Suprapubic skin (tissue), 4 donors: ENCODE measurements around the gene UBN1. TPM values are rescaled to one million over a fixed set of nuclear protein-coding genes. Genes with fewer than 3 reads are reported as not detected.

ENCODE experiments used
- DNase-seq, 2 donors: peaks; one replicate each; pipeline ENCODE4 v3.0.0-alpha.2; 2019; ENCODE audit warnings: low spot score in 2 of 2
- H3K27ac ChIP-seq: fragments of 200-600 bp; sonication (generic); one replicate; pipeline ENCODE4 v1.5.1; 2019
- H3K27me3 ChIP-seq: fragments of 200-600 bp; sonication (generic); one replicate; pipeline ENCODE4 v1.5.1; 2019
- H3K36me3 ChIP-seq: fragments of 200-600 bp; sonication (generic); one replicate; pipeline ENCODE4 v1.5.1; 2019
- H3K4me1 ChIP-seq: fragments of 200-600 bp; sonication (generic); one replicate; pipeline ENCODE4 v1.5.1; 2019
- H3K4me3 ChIP-seq: fragments of 200-600 bp; sonication (generic); one replicate; pipeline ENCODE4 v1.5.1; 2019; ENCODE audit warnings: mild to moderate bottlenecking
- H3K9me3 ChIP-seq: fragments of 200-600 bp; sonication (generic); one replicate; pipeline ENCODE4 v1.5.1; 2019
- CTCF ChIP-seq, 2 donors: fragments of 200-600 bp in 1 of 2; fragments of 450-650 bp in 1 of 2; sonication (generic) in 1 of 2; IDR thresholded peaks; one replicate each; pipeline ENCODE4 v1.5.1; 2016 to 2019; ENCODE audit warnings: antibody characterized with exemption in 2 of 2, mild to moderate bottlenecking in 1 of 2, moderate library complexity in 1 of 2
- EP300 ChIP-seq: sonication (generic); formaldehyde crosslinking; IDR thresholded peaks from one replicate; pipeline ENCODE4 v1.6.1; 2017; ENCODE audit warnings: antibody characterized with exemption
- POLR2A ChIP-seq, 2 donors: fragments of 450-650 bp; IDR thresholded peaks; one replicate each; pipeline ENCODE4 v1.6.1; 2017; ENCODE audit warnings: antibody characterized with exemption in 2 of 2, mild to moderate bottlenecking in 2 of 2, moderate library complexity in 2 of 2
- POLR2AphosphoS5 ChIP-seq, 3 donors: sonication (generic); formaldehyde crosslinking; IDR thresholded peaks; one replicate each; pipeline ENCODE4 v1.6.1; 2017; ENCODE audit warnings: antibody characterized with exemption in 3 of 3
- WGBS: methylation state at CpG from one replicate; pipeline ENCODE4 v1.1.5; 2018; 5-methylcytosine and 5-hydroxymethylcytosine counted together
- total RNA-seq, 4 donors: library from RNA; depleted of rRNA; stranded (reverse); fragments of >200 nt; gene quantifications; one replicate each; pipeline ENCODE4 v1.1.0, GENCODE V29; 2016

The UBN1 gene
- total RNA-seq, 4 donors from 2014 or later = 25.7 to 43.9 (median 38.6) TPM

GRCh38 chr16:4884972-4885874 lies 37.9 kb downstream of the UBN1 start:
- no peak for DNase-seq
- peaks cover 94% of the 10 kb centered on the region for H3K36me3 ChIP-seq
- TF ChIP-seq POLR2AphosphoS5 (IDR thresholded peaks at IDR 0.05) = no peak

GRCh38 chr16:4886151-4886550 lies 38.9 kb downstream of the UBN1 start:
- peaks cover 94% of the 10 kb centered on the region for H3K36me3 ChIP-seq
- 97% methylated on average over 5 of the region's 5 CpGs for WGBS
- H3K4me1 ChIP-seq = peaks cover 4% of the 10 kb centered on the region
- no peak overlapping the region for H3K27ac ChIP-seq
- H3K27me3 ChIP-seq = no peaks in the 10 kb centered on the region
- H3K4me3 ChIP-seq = no peak overlapping the region
- no peak for TF ChIP-seq EP300
- no peak for TF ChIP-seq CTCF (IDR thresholded peaks at IDR 0.05)
- TF ChIP-seq POLR2AphosphoS5 (IDR thresholded peaks at IDR 0.05) = no peak
- no peak for TF ChIP-seq POLR2A (IDR thresholded peaks at IDR 0.05)
- no peak for DNase-seq
- no peaks in the 10 kb centered on the region for H3K9me3 ChIP-seq

More at GRCh38 chr16:4884972-4885874, 37.9 kb downstream of the UBN1 start:
- Histone ChIP-seq H3K27ac (no peak overlapping the region), H3K4me1 (peaks cover 4% of the 10 kb centered on the region), H3K9me3 (no peaks in the 10 kb centered on the region), H3K27me3 (no peaks in the 10 kb centered on the region), H3K4me3 (no peak overlapping the region)
- 95% methylated on average over 45 of the region's 45 CpGs for WGBS

GRCh38 chr16:4888428-4889135 lies 41.3 kb downstream of the UBN1 start:
- no peaks in the 10 kb centered on the region for H3K9me3 ChIP-seq
- no peak for DNase-seq
- no peak overlapping the region for H3K27ac ChIP-seq
- no peak overlapping the region for H3K4me3 ChIP-seq
- peaks cover 96% of the 10 kb centered on the region for H3K36me3 ChIP-seq
- H3K27me3 ChIP-seq = no peaks in the 10 kb centered on the region
- no peaks in the 10 kb centered on the region for H3K4me1 ChIP-seq
- no peak for TF ChIP-seq EP300
- TF ChIP-seq POLR2A (IDR thresholded peaks at IDR 0.05) = no peak
- TF ChIP-seq CTCF (IDR thresholded peaks at IDR 0.05) = no peak
- no peak for TF ChIP-seq POLR2AphosphoS5 (IDR thresholded peaks at IDR 0.05)
- 80% methylated on average over 9 of the region's 9 CpGs for WGBS

- TF ChIP-seq CTCF (IDR thresholded peaks at IDR 0.05) (no peak), POLR2A (IDR thresholded peaks at IDR 0.05) (no peak)
Observed at GRCh38 chr16:4890026-4890425, 42.7 kb downstream of the UBN1 start.

GRCh38 chr16:4890686-4891085 lies 43.4 kb downstream of the UBN1 start:
- Histone ChIP-seq H3K4me3 (no peak overlapping the region), H3K27me3 (no peaks in the 10 kb centered on the region), H3K27ac (no peak overlapping the region), H3K4me1 (no peaks in the 10 kb centered on the region), H3K9me3 (no peaks in the 10 kb centered on the region), H3K36me3 (peaks cover 96% of the 10 kb centered on the region)
- DNase-seq = no peak
- 83% methylated on average over 5 of the region's 16 CpGs for WGBS
- TF ChIP-seq EP300 = no peak
- TF ChIP-seq CTCF (IDR thresholded peaks at IDR 0.05) = no peak
- no peak for TF ChIP-seq POLR2AphosphoS5 (IDR thresholded peaks at IDR 0.05)
- TF ChIP-seq POLR2A (IDR thresholded peaks at IDR 0.05) = no peak

More at GRCh38 chr16:4890026-4890425, 42.7 kb downstream of the UBN1 start:
- Histone ChIP-seq H3K27ac (no peak overlapping the region), H3K9me3 (no peaks in the 10 kb centered on the region), H3K36me3 (peaks cover 96% of the 10 kb centered on the region), H3K4me1 (no peaks in the 10 kb centered on the region), H3K27me3 (no peaks in the 10 kb centered on the region), H3K4me3 (no peak overlapping the region)
- DNase-seq = no peak
- WGBS = 78% methylated on average over 8 of the region's 11 CpGs
